H1 (cell line): ENCODE results near the gene EDC3. TPM values are rescaled to one million over a fixed set of nuclear protein-coding genes. Genes with fewer than 3 reads are reported as not detected.

Source experiments
- CTCF ChIA-PET: fragments of 300-600 bp; sonication (Branson Sonifier 250); formaldehyde crosslinking; loops from one replicate; lab custom pipeline; 2021; ENCODE audit not compliant: partially characterized antibody; lab: Charles Lee
- POLR2A ChIA-PET: fragments of 300-600 bp; sonication (Branson Sonifier 250); formaldehyde crosslinking; loops from one replicate; lab custom pipeline; 2021; ENCODE audit warnings: inconsistent platforms; ENCODE audit not compliant: partially characterized antibody; lab: Charles Lee
- DNase-seq, 2 experiments: peaks; one replicate each; pipeline versions ENCODE4 v3.0.0 to v3.0.0-alpha.2; 2010 to 2022; ENCODE audit warnings: low spot score in 2 of 2, low read depth in 1 of 2, mixed read lengths in 1 of 2
- FAIRE-seq: peaks from 2 replicates; lab custom pipeline; 2011; peaks lifted over from hg19 to GRCh38; lab: Jason Lieb, UNC
- H2AFZ ChIP-seq: 2 replicates; pipeline ENCODE4 v1.8.1; 2012; ENCODE audit warnings: low read length, inconsistent platforms
- H2AK5ac ChIP-seq: 2 replicates; pipeline ENCODE4 v1.6.1; 2013; ENCODE audit warnings: low read depth, low read length
- H2BK120ac ChIP-seq: replicated peaks from 2 replicates; pipeline ENCODE3; 2013; ENCODE audit warnings: low read depth, low read length, inconsistent platforms
- H2BK12ac ChIP-seq: 2 replicates; pipeline ENCODE4 v1.6.1; 2013; ENCODE audit warnings: low read depth, low read length
- H2BK15ac ChIP-seq: 2 replicates; pipeline ENCODE4 v1.6.1; 2013; ENCODE audit warnings: low read length
- H2BK20ac ChIP-seq: 2 replicates; pipeline ENCODE4 v1.6.1; 2013; ENCODE audit warnings: low read length
- H2BK5ac ChIP-seq: 2 replicates; pipeline ENCODE4 v1.6.1; 2013; ENCODE audit warnings: low read depth, low read length
- H3K14ac ChIP-seq: 2 replicates; pipeline ENCODE4 v1.6.1; 2013; ENCODE audit warnings: inconsistent platforms; ENCODE audit not compliant: insufficient read length
- H3K18ac ChIP-seq: 2 replicates; pipeline ENCODE4 v1.6.1; 2013; ENCODE audit warnings: low read length; ENCODE audit errors: extremely low read depth
- H3K23ac ChIP-seq: 2 replicates; pipeline ENCODE4 v1.6.1; 2013; ENCODE audit warnings: inconsistent platforms; ENCODE audit not compliant: insufficient read length
- H3K23me2 ChIP-seq: 2 replicates; pipeline ENCODE4 v1.6.1; 2013; ENCODE audit warnings: low read depth, low read length
- H3K27ac ChIP-seq: 2 replicates; pipeline ENCODE4 v1.6.1; 2011; ENCODE audit warnings: low read depth, low read length, inconsistent platforms
- H3K27me3 ChIP-seq, 4 experiments: replicated peaks in 1 of 4; 1 replicate in 1 of 4; 2 replicates in 3 of 4; pipeline versions ENCODE4 v1.6.1 to v1.8.1; 2011 to 2013; ENCODE audit warnings: low read length in 3 of 4, mild to moderate bottlenecking in 3 of 4, inconsistent platforms in 2 of 4, mixed read lengths in 2 of 4, moderate library complexity in 1 of 4; ENCODE audit not compliant: control insufficient read depth in 3 of 4, insufficient read depth in 3 of 4; ENCODE audit errors: extremely low read depth in 1 of 4
- H3K36me3 ChIP-seq, 4 experiments: 2 replicates each; pipeline versions ENCODE4 v1.6.1 to v1.8.1; 2011 to 2013; ENCODE audit warnings: mild to moderate bottlenecking in 4 of 4, low read length in 3 of 4, moderate library complexity in 2 of 4, control low read depth in 1 of 4, inconsistent platforms in 1 of 4; ENCODE audit not compliant: insufficient read depth in 4 of 4, control insufficient read depth in 2 of 4
- H3K4ac ChIP-seq: replicated peaks from 2 replicates; pipeline ENCODE3; 2013; ENCODE audit warnings: low read length, low read depth, mixed read lengths, inconsistent platforms; ENCODE audit not compliant: insufficient read length
- H3K4me1 ChIP-seq, 4 experiments: replicated peaks in 1 of 4; 1 replicate in 1 of 4; 2 replicates in 3 of 4; pipeline versions ENCODE4 v1.6.1 to v1.8.1; 2011 to 2013; ENCODE audit warnings: low read length in 3 of 4, inconsistent platforms in 2 of 4, mixed read lengths in 1 of 4; ENCODE audit not compliant: insufficient read depth in 4 of 4, control insufficient read depth in 3 of 4
- H3K4me2 ChIP-seq, 2 experiments: 2 replicates each; pipeline versions ENCODE4 v1.6.1 to v1.8.1; 2011 to 2013; ENCODE audit warnings: low read depth in 2 of 2, low read length in 2 of 2, control low read depth in 1 of 2, inconsistent platforms in 1 of 2, mild to moderate bottlenecking in 1 of 2; ENCODE audit not compliant: insufficient read depth in 1 of 2
- H3K4me3 ChIP-seq, 4 experiments: fragments of 200-600, 300-600 bp in 1 of 4; sonication (generic), shearing (Covaris generic), sonication (Bioruptor Twin) in 1 of 4; 2 replicates each; pipeline versions ENCODE4 v1.5.1 to v1.8.1; 2011 to 2016; ENCODE audit warnings: low read length in 4 of 4, low read depth in 3 of 4, control low read depth in 2 of 4, inconsistent platforms in 2 of 4, mild to moderate bottlenecking in 2 of 4, mixed read lengths in 1 of 4, moderate library complexity in 1 of 4; ENCODE audit not compliant: insufficient read depth in 2 of 4; ENCODE audit errors: extremely low read depth in 1 of 4
- H3K56ac ChIP-seq: replicated peaks from 2 replicates; pipeline ENCODE3; 2013; ENCODE audit warnings: low read depth, mild to moderate bottlenecking, mixed read lengths, low read length, inconsistent platforms; ENCODE audit not compliant: insufficient read length
- H3K79me1 ChIP-seq: 2 replicates; pipeline ENCODE4 v1.6.1; 2013; ENCODE audit warnings: low read depth, low read length, control low read depth
- H3K79me2 ChIP-seq, 2 experiments: 2 replicates each; pipeline versions ENCODE4 v1.6.1 to v1.8.1; 2012 to 2013; ENCODE audit warnings: low read length in 2 of 2, mild to moderate bottlenecking in 2 of 2, inconsistent platforms in 1 of 2; ENCODE audit not compliant: insufficient read depth in 2 of 2, control insufficient read depth in 1 of 2
- H3K9ac ChIP-seq, 4 experiments: replicated peaks in 1 of 4; 1 replicate in 1 of 4; 2 replicates in 3 of 4; pipeline versions ENCODE4 v1.6.1 to v1.8.1; 2011 to 2013; ENCODE audit warnings: low read depth in 3 of 4, low read length in 3 of 4, control low read depth in 2 of 4, mild to moderate bottlenecking in 2 of 4, moderate library complexity in 2 of 4, inconsistent platforms in 1 of 4; ENCODE audit errors: extremely low read depth in 1 of 4
- H3K9me3 ChIP-seq, 2 experiments: 2 replicates each; pipeline versions ENCODE4 v1.6.1 to v1.8.1; 2012 to 2013; ENCODE audit warnings: mild to moderate bottlenecking in 2 of 2, moderate library complexity in 2 of 2, control low read depth in 1 of 2, inconsistent platforms in 1 of 2, low read depth in 1 of 2, low read length in 1 of 2, mixed read lengths in 1 of 2; ENCODE audit not compliant: insufficient read depth in 2 of 2
- H4K20me1 ChIP-seq, 2 experiments: replicated peaks in 1 of 2; 2 replicates each; pipeline versions ENCODE3 to v1.8.1; 2011 to 2013; ENCODE audit warnings: inconsistent platforms in 2 of 2, low read length in 2 of 2, mild to moderate bottlenecking in 1 of 2; ENCODE audit not compliant: insufficient read depth in 2 of 2, control insufficient read depth in 1 of 2
- H4K5ac ChIP-seq: 2 replicates; pipeline ENCODE4 v1.6.1; 2013; ENCODE audit warnings: low read length, low read depth, mixed read lengths, inconsistent platforms; ENCODE audit not compliant: insufficient read length
- H4K8ac ChIP-seq: 2 replicates; pipeline ENCODE4 v1.8.0; 2013; ENCODE audit warnings: mild to moderate bottlenecking, moderate library complexity, low read length, inconsistent platforms; ENCODE audit not compliant: insufficient read depth; ENCODE audit errors: extremely low read depth
- H4K91ac ChIP-seq: replicated peaks from 2 replicates; pipeline ENCODE3; 2013; ENCODE audit warnings: low read length, mixed read lengths, inconsistent platforms; ENCODE audit not compliant: insufficient read length
- SP2 ChIP-seq: IDR thresholded peaks from 2 replicates; pipeline ENCODE4 v1.6.1; 2012; ENCODE audit warnings: mild to moderate bottlenecking, low read length, inconsistent platforms
- WGBS, 2 experiments: shearing (Covaris generic) in 1 of 2; methylation state at CpG; one replicate each; pipeline versions ENCODE4 v1.1.6 to v1.1.7; 2013 to 2015; ENCODE audit warnings: low lambda C conversion rate in 2 of 2, mixed read lengths in 2 of 2, inconsistent platforms in 1 of 2, low coverage in 1 of 2, missing lambda C conversion rate in 1 of 2; ENCODE audit not compliant: insufficient replicate concordance in 2 of 2, insufficient coverage in 1 of 2, insufficient read length in 1 of 2; ENCODE audit errors: extremely low coverage in 1 of 2, missing lambda C conversion rate in 1 of 2; 5-methylcytosine and 5-hydroxymethylcytosine counted together
- polyA plus RNA-seq, 7 experiments: library from polyadenylated mRNA; depleted of rRNA in 3 of 7; stranded (reverse) in 5 of 7; unstranded in 2 of 7; fragments of >200 nt in 5 of 7; fragments of 200-250 nt in 2 of 7; gene quantifications; 1 replicate in 5 of 7; 2 replicates in 1 of 7; 4 replicates in 1 of 7; pipeline versions ENCODE4 v1.2.1 to v1.2.3, GENCODE V29; 2011 to 2013; ENCODE audit warnings: missing spikeins in 2 of 7, mixed read lengths in 2 of 7
- total RNA-seq: library from RNA; stranded (reverse); fragmentation: NEBNext Ultra II Directional; extraction: Animal tissue kit (Norgen Biotek cat#: 25700); gene quantifications from 2 replicates; pipeline ENCODE4 v1.2.1, GENCODE V29; 2021

EDC3 gene
- total and polyA plus RNA-seq, 2 of the 8 experiments (the other 6 are each of a cell fraction or from before 2014, with no cell fraction given): 45.0 to 50.8 TPM

GRCh38 chr15:74604983-74605794 lies 90.6 kb downstream of the EDC3 start:
- H4K91ac ChIP-seq: no peak overlapping the region
- 91% methylated on average over 12 of the region's 12 CpGs; no CpG with 5 or more reads in 1 of the 2 experiments for WGBS, 2 experiments
- no peak overlapping the region for H3K4me3 ChIP-seq
- H2BK15ac ChIP-seq: no peak overlapping the region
- H2BK12ac ChIP-seq: no peak overlapping the region
- H3K36me3 ChIP-seq: no peaks in the 10 kb centered on the region
- no peak overlapping the region for H2AK5ac ChIP-seq
- H3K27me3 ChIP-seq: peaks cover 0 to 3% (median 0%) of the 10 kb centered on the region in 4 experiments; a peak in 2 of 7 replicates
- no peak overlapping the region for H2BK5ac ChIP-seq
- peaks cover 0 to 4% of the 10 kb centered on the region in 2 experiments for H4K20me1 ChIP-seq
- no peak overlapping the region for H3K14ac ChIP-seq
- H4K5ac ChIP-seq: no peak overlapping the region
- no peak for DNase-seq
- no peaks in the 10 kb centered on the region for H3K9me3 ChIP-seq
- H3K23me2 ChIP-seq: no peaks in the 10 kb centered on the region
- no peak overlapping the region for H3K56ac ChIP-seq
- no peak overlapping the region for H3K27ac ChIP-seq
- no peak overlapping the region for H2AFZ ChIP-seq
- ChIA-PET CTCF (interaction anchor here (0.6 to 1.9 kb wide), 2 partner anchors 16 to 53 kb away, joined by 3 to 8 read pairs; no protein-coding TSS in a partner anchor), POLR2A (interaction anchor here (0.5 to 9.3 kb wide), 6 partner anchors 6 to 433 kb away, joined by 3 to 122 read pairs (median 3); partner anchors contain the start of gene CLK3)
- H3K79me1 ChIP-seq: no peaks in the 10 kb centered on the region
- no peak overlapping the region for H2BK120ac ChIP-seq
- H4K8ac ChIP-seq: no peak overlapping the region
- no peak overlapping the region for H3K18ac ChIP-seq
- H3K4ac ChIP-seq: no peak overlapping the region
- H3K9ac ChIP-seq: no peak overlapping the region
- H3K4me1 ChIP-seq: no peaks in the 10 kb centered on the region; a peak in 2 of 7 replicates
- FAIRE-seq: no peak
- no peak overlapping the region for H3K23ac ChIP-seq
- H3K79me2 ChIP-seq: no peaks in the 10 kb centered on the region
- no peak overlapping the region for H3K4me2 ChIP-seq
- H2BK20ac ChIP-seq: no peak overlapping the region
- no peak for TF ChIP-seq SP2
